ENCODE measurements around the gene PTGDS. TPM values are rescaled to one million over a fixed set of nuclear protein-coding genes. Genes with fewer than 3 reads are reported as not detected.

Gene PTGDS
- total RNA-seq, 2 experiments from 2014 or later, result 1.2 to 1.4 TPM

GRCh38 chr9:136962163-136962562, 15.1 kb upstream of the PTGDS start:
- ChIA-PET CTCF (interaction anchor here (1.2 kb wide), 2 partner anchors 13 to 73 kb away, joined by 3 to 4 read pairs; no protein-coding TSS in a partner anchor), POLR2A (interaction anchor here (0.6 kb wide), 1 partner anchor 52 kb away, joined by 3 read pairs; no protein-coding TSS in a partner anchor)
- Mint-ChIP-seq H3K27me3 (ENCODE audit: low read depth) (no peaks in the 10 kb centered on the region), H3K4me3 (no peak overlapping the region), H3K4me1 (ENCODE audit: low read depth) (peaks cover 59% of the 10 kb centered on the region), H3K9me3 (ENCODE audit: insufficient read depth) (no peaks in the 10 kb centered on the region), H3K36me3 (ENCODE audit: low read depth) (no peaks in the 10 kb centered on the region), H3K27ac (no peak overlapping the region)
- DNase-seq (no peak), ATAC-seq (no peak)

GRCh38 chr9:136962701-136963248, 14.5 kb upstream of the PTGDS start:
- Mint-ChIP-seq H3K4me1 (ENCODE audit: low read depth) (peaks cover 59% of the 10 kb centered on the region), H3K4me3 (no peak overlapping the region), H3K27ac (peak overlapping the region; percentile 64), H3K36me3 (ENCODE audit: low read depth) (no peaks in the 10 kb centered on the region), H3K27me3 (ENCODE audit: low read depth) (no peaks in the 10 kb centered on the region), H3K9me3 (ENCODE audit: insufficient read depth) (no peaks in the 10 kb centered on the region)
- ATAC-seq (no peak), DNase-seq (no peak)
- POLR2A ChIA-PET, result interaction anchor here (0.6 kb wide), 1 partner anchor 52 kb away, joined by 3 read pairs; no protein-coding TSS in a partner anchor
- CTCF ChIA-PET, result interaction anchor here (1.2 kb wide), 1 partner anchor 12 kb away, joined by 3 read pairs; no protein-coding TSS in a partner anchor

GRCh38 chr9:136963341-136963740, 14.0 kb upstream of the PTGDS start:
- DNase-seq, result no peak
- ChIA-PET POLR2A (no interaction called here), CTCF (no interaction called here)
- no peak for ATAC-seq
- H3K4me1 Mint-ChIP-seq (ENCODE audit: low read depth), result peaks cover 57% of the 10 kb centered on the region
- H3K27me3 Mint-ChIP-seq (ENCODE audit: low read depth), result no peaks in the 10 kb centered on the region
- no peaks in the 10 kb centered on the region for H3K9me3 Mint-ChIP-seq (ENCODE audit: insufficient read depth)
- H3K36me3 Mint-ChIP-seq (ENCODE audit: low read depth), result no peaks in the 10 kb centered on the region
- H3K4me3 Mint-ChIP-seq, result no peak overlapping the region
- peak overlapping the region; percentile 64 for H3K27ac Mint-ChIP-seq

GRCh38 chr9:136963751-136964150, 13.6 kb upstream of the PTGDS start:
- ChIA-PET POLR2A (no interaction called here), CTCF (interaction anchor here (3.6 kb wide), 1 partner anchor 12 kb away, joined by 11 read pairs; no protein-coding TSS in a partner anchor)
- DNase-seq (no peak), ATAC-seq (no peak)
- H3K4me1 Mint-ChIP-seq (ENCODE audit: low read depth), result peaks cover 57% of the 10 kb centered on the region
- H3K27me3 Mint-ChIP-seq (ENCODE audit: low read depth), result no peaks in the 10 kb centered on the region
- H3K27ac Mint-ChIP-seq, result no peak overlapping the region
- no peak overlapping the region for H3K4me3 Mint-ChIP-seq
- H3K36me3 Mint-ChIP-seq (ENCODE audit: low read depth), result no peaks in the 10 kb centered on the region
- no peaks in the 10 kb centered on the region for H3K9me3 Mint-ChIP-seq (ENCODE audit: insufficient read depth)

GRCh38 chr9:136964171-136964689, 13.1 kb upstream of the PTGDS start:
- H3K27me3 Mint-ChIP-seq (ENCODE audit: low read depth), result no peaks in the 10 kb centered on the region
- POLR2A ChIA-PET, result no interaction called here
- CTCF ChIA-PET, result interaction anchor here (1.0 to 3.6 kb wide), 3 partner anchors 11 to 83 kb away, joined by 3 to 11 read pairs (median 11); no protein-coding TSS in a partner anchor
- ATAC-seq (no peak), DNase-seq (no peak)
- H3K4me3 Mint-ChIP-seq, result no peak overlapping the region
- H3K9me3 Mint-ChIP-seq (ENCODE audit: insufficient read depth), result no peaks in the 10 kb centered on the region
- H3K27ac Mint-ChIP-seq, result no peak overlapping the region
- H3K4me1 Mint-ChIP-seq (ENCODE audit: low read depth), result peaks cover 56% of the 10 kb centered on the region
- no peaks in the 10 kb centered on the region for H3K36me3 Mint-ChIP-seq (ENCODE audit: low read depth)

- Mint-ChIP-seq H3K36me3 (ENCODE audit: low read depth) (no peaks in the 10 kb centered on the region), H3K27me3 (ENCODE audit: low read depth) (no peaks in the 10 kb centered on the region), H3K9me3 (ENCODE audit: insufficient read depth) (no peaks in the 10 kb centered on the region), H3K4me3 (no peak overlapping the region), H3K27ac (peak overlapping the region; percentile 46), H3K4me1 (ENCODE audit: low read depth) (peaks cover 49% of the 10 kb centered on the region)
- DNase-seq (no peak), ATAC-seq (no peak)
- CTCF ChIA-PET, result interaction anchor here (1.0 to 3.6 kb wide), 4 partner anchors 11 to 82 kb away, joined by 3 to 11 read pairs (median 8); no protein-coding TSS in a partner anchor
- POLR2A ChIA-PET, result no interaction called here
Observed at GRCh38 chr9:136964833-136965422, 12.4 kb upstream of the PTGDS start.

GRCh38 chr9:136965771-136966484, 11.4 kb upstream of the PTGDS start:
- H3K9me3 Mint-ChIP-seq (ENCODE audit: insufficient read depth), result no peaks in the 10 kb centered on the region
- peak overlapping the region; percentile 39 for H3K4me3 Mint-ChIP-seq
- ChIA-PET POLR2A (no interaction called here), CTCF (interaction anchor here (1.1 to 3.6 kb wide), 4 partner anchors 10 to 68 kb away, joined by 4 to 11 read pairs (median 8); no protein-coding TSS in a partner anchor)
- peaks cover 39% of the 10 kb centered on the region for H3K4me1 Mint-ChIP-seq (ENCODE audit: low read depth)
- DNase-seq (peak; percentile 72), ATAC-seq (peak; percentile 62)
- peak overlapping the region; percentile 89 for H3K27ac Mint-ChIP-seq
- no peaks in the 10 kb centered on the region for H3K36me3 Mint-ChIP-seq (ENCODE audit: low read depth)
- no peaks in the 10 kb centered on the region for H3K27me3 Mint-ChIP-seq (ENCODE audit: low read depth)

GRCh38 chr9:136968333-136969127, 8.8 kb upstream of the PTGDS start:
- CTCF ChIA-PET, result interaction anchor here (1.4 kb wide), 1 partner anchor 67 kb away, joined by 4 read pairs; no protein-coding TSS in a partner anchor
- no peak for DNase-seq
- Mint-ChIP-seq H3K36me3 (ENCODE audit: low read depth) (no peaks in the 10 kb centered on the region), H3K4me1 (ENCODE audit: low read depth) (peaks cover 24% of the 10 kb centered on the region), H3K27me3 (ENCODE audit: low read depth) (no peaks in the 10 kb centered on the region), H3K27ac (no peak overlapping the region), H3K9me3 (ENCODE audit: insufficient read depth) (no peaks in the 10 kb centered on the region), H3K4me3 (no peak overlapping the region)
- POLR2A ChIA-PET, result no interaction called here
- no peak for ATAC-seq

GRCh38 chr9:136969150-136969549, 8.2 kb upstream of the PTGDS start:
- Mint-ChIP-seq H3K27ac (no peak overlapping the region), H3K4me3 (no peak overlapping the region), H3K9me3 (ENCODE audit: insufficient read depth) (no peaks in the 10 kb centered on the region), H3K27me3 (ENCODE audit: low read depth) (no peaks in the 10 kb centered on the region), H3K4me1 (ENCODE audit: low read depth) (peaks cover 24% of the 10 kb centered on the region), H3K36me3 (ENCODE audit: low read depth) (no peaks in the 10 kb centered on the region)
- no peak for DNase-seq
- POLR2A ChIA-PET, result interaction anchor here (0.7 kb wide), 1 partner anchor 25 kb away, joined by 3 read pairs; no protein-coding TSS in a partner anchor
- CTCF ChIA-PET, result interaction anchor here (1.4 kb wide), 1 partner anchor 66 kb away, joined by 4 read pairs; no protein-coding TSS in a partner anchor
- ATAC-seq, result no peak

- H3K27me3 Mint-ChIP-seq (ENCODE audit: low read depth), result no peaks in the 10 kb centered on the region
- no peaks in the 10 kb centered on the region for H3K36me3 Mint-ChIP-seq (ENCODE audit: low read depth)
- H3K4me1 Mint-ChIP-seq (ENCODE audit: low read depth), result peaks cover 24% of the 10 kb centered on the region
- POLR2A ChIA-PET, result interaction anchor here (0.7 kb wide), 1 partner anchor 26 kb away, joined by 3 read pairs; no protein-coding TSS in a partner anchor
- no peaks in the 10 kb centered on the region for H3K9me3 Mint-ChIP-seq (ENCODE audit: insufficient read depth)
- CTCF ChIA-PET, result no interaction called here
- ATAC-seq (no peak), DNase-seq (no peak)
- H3K27ac Mint-ChIP-seq, result no peak overlapping the region
- no peak overlapping the region for H3K4me3 Mint-ChIP-seq
Observed at GRCh38 chr9:136969774-136970173, 7.5 kb upstream of the PTGDS start.

- DNase-seq, result no peak
- H3K9me3 Mint-ChIP-seq (ENCODE audit: insufficient read depth), result no peaks in the 10 kb centered on the region
- peaks cover 26% of the 10 kb centered on the region for H3K4me1 Mint-ChIP-seq (ENCODE audit: low read depth)
- POLR2A ChIA-PET, result interaction anchor here (0.6 kb wide), 1 partner anchor 68 kb away, joined by 3 read pairs; no protein-coding TSS in a partner anchor
- no peaks in the 10 kb centered on the region for H3K36me3 Mint-ChIP-seq (ENCODE audit: low read depth)
- ATAC-seq, result no peak
- H3K27me3 Mint-ChIP-seq (ENCODE audit: low read depth), result no peaks in the 10 kb centered on the region
- H3K4me3 Mint-ChIP-seq, result no peak overlapping the region
- CTCF ChIA-PET, result interaction anchor here (0.8 kb wide), 1 partner anchor 36 kb away, joined by 4 read pairs; no protein-coding TSS in a partner anchor
- no peak overlapping the region for H3K27ac Mint-ChIP-seq
Observed at GRCh38 chr9:136970361-136970760, 6.9 kb upstream of the PTGDS start.

Data from activated CD8-positive, alpha-beta T cell treated with anti-CD3 and anti-CD28 coated beads, Interleukin-2, amount 10 ng/mL, durations not matched to agents 7 days and 5 days (primary cell).